ENCODE results near the gene PCSK5. TPM values are rescaled to one million over a fixed set of nuclear protein-coding genes. Genes with fewer than 3 reads are reported as not detected.
"Not testable (repeated sequence)": the region's sequence is repeated elsewhere in the genome, so short reads cannot be mapped to it uniquely, and the experiment has no call there.

PCSK5 gene
- total and polyA plus RNA-seq, 5 experiments from 2014 or later = 6.5 to 22.8 (median 14.7) TPM

- Mint-ChIP-seq H3K9me3 (no peaks in the 10 kb centered on the region), H3K27me3 (peaks cover 0 to 4% (median 1%) of the 10 kb centered on the region in 5 donors), H3K4me1 (no peaks in the 10 kb centered on the region), H3K27ac (no peak overlapping the region), H3K4me3 (no peak overlapping the region), H3K36me3 (no peaks in the 10 kb centered on the region)
- DNase-seq (no peak), ATAC-seq (no peak)
- POLR2A ChIA-PET = no interaction called here
Observed at GRCh38 chr9:76357555-76357954, 467.1 kb downstream of the PCSK5 start.

- Mint-ChIP-seq H3K4me1 (no peaks in the 10 kb centered on the region), H3K4me3 (no peak overlapping the region), H3K9me3 (no peaks in the 10 kb centered on the region), H3K27me3 (peaks cover 0 to 13% (median 2%) of the 10 kb centered on the region in 5 donors), H3K36me3 (no peaks in the 10 kb centered on the region), H3K27ac (no peak overlapping the region)
- ATAC-seq (no peak), DNase-seq (no peak)
- POLR2A ChIA-PET = no interaction called here
Observed at GRCh38 chr9:76358628-76359280, 468.3 kb downstream of the PCSK5 start.

GRCh38 chr9:76359365-76359764, 468.9 kb downstream of the PCSK5 start:
- Mint-ChIP-seq H3K4me3 (no peak overlapping the region), H3K36me3 (no peaks in the 10 kb centered on the region), H3K27ac (no peak overlapping the region), H3K27me3 (peaks cover under 1 to 13% (median 2%) of the 10 kb centered on the region in 5 donors), H3K9me3 (no peaks in the 10 kb centered on the region), H3K4me1 (no peaks in the 10 kb centered on the region)
- POLR2A ChIA-PET = no interaction called here
- ATAC-seq (no peak), DNase-seq (no peak)

GRCh38 chr9:76359766-76360165, 469.3 kb downstream of the PCSK5 start:
- Mint-ChIP-seq H3K27me3 (peaks cover 1 to 13% (median 4%) of the 10 kb centered on the region in 5 donors), H3K9me3 (no peaks in the 10 kb centered on the region), H3K4me3 (no peak overlapping the region), H3K36me3 (no peaks in the 10 kb centered on the region), H3K27ac (no peak overlapping the region), H3K4me1 (no peaks in the 10 kb centered on the region)
- POLR2A ChIA-PET = no interaction called here
- DNase-seq (no peak), ATAC-seq (no peak)

GRCh38 chr9:76362332-76363031, 472.0 kb downstream of the PCSK5 start:
- H3K27me3 Mint-ChIP-seq = peaks cover 0 to 11% (median 3%) of the 10 kb centered on the region in 5 donors
- H3K36me3 Mint-ChIP-seq, ATAC-seq, H3K9me3 Mint-ChIP-seq, DNase-seq, H3K27ac Mint-ChIP-seq, H3K4me3 Mint-ChIP-seq, H3K4me1 Mint-ChIP-seq: not testable (repeated sequence)
- POLR2A ChIA-PET = interaction anchor here (0.6 kb wide), 1 partner anchor 21 kb away, joined by 4 read pairs; no protein-coding TSS in a partner anchor

- POLR2A ChIA-PET = no interaction called here
- no peak for DNase-seq
- peaks cover 0 to 11% (median 5%) of the 10 kb centered on the region in 5 donors for H3K27me3 Mint-ChIP-seq
Observed at GRCh38 chr9:76363032-76363395, 472.5 kb downstream of the PCSK5 start.

GRCh38 chr9:76365028-76365427, 474.6 kb downstream of the PCSK5 start:
- ATAC-seq (no peak), DNase-seq (no peak)
- H3K4me3 Mint-ChIP-seq = no peak overlapping the region
- POLR2A ChIA-PET = no interaction called here
- no peak overlapping the region for H3K27ac Mint-ChIP-seq
- H3K36me3 Mint-ChIP-seq = no peaks in the 10 kb centered on the region
- no peaks in the 10 kb centered on the region for H3K4me1 Mint-ChIP-seq
- peaks cover 0 to 4% (median 0%) of the 10 kb centered on the region in 9 donors for H3K9me3 Mint-ChIP-seq
- H3K27me3 Mint-ChIP-seq = peaks cover 0 to 11% (median 5%) of the 10 kb centered on the region in 5 donors

More at GRCh38 chr9:76363032-76363395, 472.5 kb downstream of the PCSK5 start:
- H3K4me1 Mint-ChIP-seq = no peaks in the 10 kb centered on the region
- H3K9me3 Mint-ChIP-seq = peaks cover 0 to 4% (median 0%) of the 10 kb centered on the region in 9 donors
- H3K36me3 Mint-ChIP-seq = no peaks in the 10 kb centered on the region
- no peak overlapping the region for H3K4me3 Mint-ChIP-seq
- no peak for ATAC-seq
- H3K27ac Mint-ChIP-seq = no peak overlapping the region

- Mint-ChIP-seq H3K9me3 (peaks cover 0 to 4% (median 0%) of the 10 kb centered on the region in 9 donors), H3K36me3 (peaks cover 0 to 2% (median 0%) of the 10 kb centered on the region in 3 donors), H3K4me3 (no peak overlapping the region), H3K4me1 (no peaks in the 10 kb centered on the region), H3K27ac (no peak overlapping the region), H3K27me3 (peaks cover 0 to 11% (median 5%) of the 10 kb centered on the region in 5 donors)
- no peak for ATAC-seq
- POLR2A ChIA-PET = no interaction called here
- DNase-seq = no peak
Observed at GRCh38 chr9:76366275-76366674, 475.8 kb downstream of the PCSK5 start.

- Mint-ChIP-seq H3K27me3 (peaks cover 0 to 3% (median 0%) of the 10 kb centered on the region in 5 donors), H3K4me3 (no peak overlapping the region), H3K36me3 (peaks cover 0 to 2% (median 0%) of the 10 kb centered on the region in 3 donors), H3K9me3 (peaks cover 0 to 4% (median 0%) of the 10 kb centered on the region in 9 donors), H3K4me1 (peaks cover 0 to 4% (median 0%) of the 10 kb centered on the region in 4 donors), H3K27ac (no peak overlapping the region)
- POLR2A ChIA-PET = no interaction called here
- DNase-seq = no peak
- ATAC-seq = no peak
Observed at GRCh38 chr9:76369583-76369982, 479.1 kb downstream of the PCSK5 start.

- Mint-ChIP-seq H3K9me3 (peaks cover 0 to 4% (median 0%) of the 10 kb centered on the region in 9 donors), H3K27ac (no peak overlapping the region), H3K36me3 (peaks cover 0 to 6% (median 0%) of the 10 kb centered on the region in 3 donors), H3K4me3 (no peak overlapping the region), H3K27me3 (peaks cover 0 to 3% (median 0%) of the 10 kb centered on the region in 5 donors), H3K4me1 (peaks cover 0 to 4% (median under 1%) of the 10 kb centered on the region in 4 donors)
- ATAC-seq = no peak
- POLR2A ChIA-PET = no interaction called here
- DNase-seq = no peak
Observed at GRCh38 chr9:76370396-76371023, 480.0 kb downstream of the PCSK5 start.

- POLR2A ChIA-PET = no interaction called here
- H3K4me1 Mint-ChIP-seq = peaks cover 0 to 4% (median under 1%) of the 10 kb centered on the region in 4 donors
- no peak for ATAC-seq
Observed at GRCh38 chr9:76371901-76372300, 481.4 kb downstream of the PCSK5 start.

GRCh38 chr9:76372336-76372735, 481.9 kb downstream of the PCSK5 start:
- ATAC-seq (no peak), DNase-seq (no peak)
- Mint-ChIP-seq H3K4me1 (peaks cover 0 to 4% (median under 1%) of the 10 kb centered on the region in 4 donors), H3K27me3 (peaks cover 0 to 3% (median 0%) of the 10 kb centered on the region in 5 donors), H3K4me3 (no peak overlapping the region), H3K9me3 (peaks cover 0 to 4% (median 0%) of the 10 kb centered on the region in 9 donors), H3K36me3 (peaks cover 0 to 6% (median 0%) of the 10 kb centered on the region in 3 donors), H3K27ac (no peak overlapping the region)
- POLR2A ChIA-PET = no interaction called here

More at GRCh38 chr9:76371901-76372300, 481.4 kb downstream of the PCSK5 start:
- H3K27ac Mint-ChIP-seq = no peak overlapping the region
- H3K36me3 Mint-ChIP-seq = peaks cover 0 to 6% (median 0%) of the 10 kb centered on the region in 3 donors
- DNase-seq = no peak
- no peak overlapping the region for H3K4me3 Mint-ChIP-seq
- H3K9me3 Mint-ChIP-seq = peaks cover 0 to 4% (median 0%) of the 10 kb centered on the region in 9 donors
- H3K27me3 Mint-ChIP-seq = peaks cover 0 to 3% (median 0%) of the 10 kb centered on the region in 5 donors

All from naive thymus-derived CD8-positive, alpha-beta T cell (primary cell).